Heart right ventricle (tissue), 16 donors: ENCODE data around the gene FLNA. TPM values are rescaled to one million over a fixed set of nuclear protein-coding genes. Genes with fewer than 3 reads are reported as not detected.
"Not testable (repeated sequence)": the region's sequence is repeated elsewhere in the genome, so short reads cannot be mapped to it uniquely, and the experiment has no call there.

ENCODE experiments used
- ATAC-seq, 8 donors: fragments of 200-7000 bp; cut with Tn5 transposase; one replicate each; pipeline ENCODE4 v1.9.1; 2020; ENCODE audit warnings: mild to moderate bottlenecking in 8 of 8, moderate library complexity in 8 of 8, moderate number of reproducible peaks in 1 of 8
- DNase-seq, 2 donors: peaks; one replicate each; pipeline ENCODE4 v3.0.0-alpha.2; 2020
- H3K27ac ChIP-seq, 10 donors: fragments of 200-600 bp; sonication (generic) in 2 of 10; one replicate each; pipeline versions ENCODE4 v1.5.0 to v1.8.0; 2020 to 2022; ENCODE audit warnings: mild to moderate bottlenecking in 3 of 10
- H3K27me3 ChIP-seq, 7 donors: fragments of 200-600 bp; one replicate each; pipeline ENCODE4 v1.8.0; 2021 to 2022; ENCODE audit warnings: mild to moderate bottlenecking in 2 of 7
- H3K36me3 ChIP-seq, 9 donors: fragments of 200-600 bp; sonication (generic) in 1 of 9; one replicate each; pipeline versions ENCODE4 v1.5.0 to v1.8.0; 2020 to 2022; ENCODE audit warnings: mild to moderate bottlenecking in 2 of 9
- H3K4me1 ChIP-seq, 9 donors: fragments of 200-600 bp; sonication (generic) in 1 of 9; one replicate each; pipeline versions ENCODE4 v1.5.0 to v1.8.0; 2020 to 2022; ENCODE audit warnings: mild to moderate bottlenecking in 4 of 9
- H3K4me3 ChIP-seq, 10 donors: fragments of 200-600 bp; sonication (generic) in 2 of 10; one replicate each; pipeline versions ENCODE4 v1.5.0 to v1.8.0; 2020 to 2022; ENCODE audit warnings: mild to moderate bottlenecking in 7 of 10, moderate library complexity in 2 of 10
- H3K9me3 ChIP-seq, 11 donors: fragments of 200-600 bp in 10 of 11; sonication (generic) in 2 of 11; one replicate each; pipeline versions ENCODE4 v1.5.0 to v1.8.0; 2013 to 2022; ENCODE audit warnings: mild to moderate bottlenecking in 2 of 11, control low read depth in 1 of 11, moderate library complexity in 1 of 11
- WGBS, 2 donors: extraction: QIAGEN DNeasy Blood & Tissue Kit; methylation state at CpG; one replicate each; pipeline ENCODE4 v1.1.7; 2013; ENCODE audit warnings: inconsistent platforms in 1 of 2; 5-methylcytosine and 5-hydroxymethylcytosine counted together
- intact Hi-C, 10 donors: fragments of 100-400 bp; cut with DNase I; formaldehyde crosslinking; loops; one replicate each; pipeline versions ENCODE4 v1.11.1 to v1.14.2; 2022
- polyA plus RNA-seq, 2 donors: library from polyadenylated mRNA; stranded (reverse); fragments of 200-250 nt; gene quantifications; one replicate each; pipeline ENCODE4 v1.2.3, GENCODE V29; 2013
- total RNA-seq, 10 donors: library from RNA; stranded (reverse); fragmentation: NEBNext Ultra II Directional in 3 of 10; extraction: Animal tissue kit (Norgen Biotek cat#: 25700) in 3 of 10; gene quantifications; one replicate each; pipeline versions ENCODE4 v1.2.1 to v1.2.4, GENCODE V29; 2021 to 2023
- TF ChIP-seq, protein P1 (sequence below), 9 donors: fragments of 200-600 bp; sonication (generic) in 2 of 9; IDR thresholded peaks; one replicate each; pipeline versions ENCODE4 v1.5.0 to v1.8.0; 2021 to 2022; ENCODE audit warnings: antibody characterized with exemption in 9 of 9, mild to moderate bottlenecking in 5 of 9, moderate library complexity in 1 of 9
- donor health status: Arrhythmogenic right ventricular cardiomyopathy.
- donor health status: ischemic (EF 13 %, LVEDD 7.1; RV severe dilation, severe dysfunction).
- donor health status: healthy with polysubstance abuse.
- donor health status: DM: no; HTN: yes; CAD: no.
- donor health status: DM: no; HTN: no; CAD: no.
- donor health status: ischemic (EF 25% LVEDD 6.9; RV normal size, moderate dysfunction).
- donor health status: ischemic (EF 25% LVEDD 5.7; RV mildly dilated, moderate dysfunction).
- donor health status: healthy.
- donor health status: DM: yes; HTN: yes; CAD: no.
- donor health status: Ischemic cardiomyopathy.
- donor health status: ischemic (EF 35%, LVEDD 5.7; RV mildly dilated, moderate dysfunction).
- donor health status: nonischemic (EF 11% LVEDD 7.7; RV severe dilation, severe dysfunction).
- donor health status: DM: yes; HTN: yes; CAD: no.
- donor health status: PGD.
- donor health status: ischemic (EF 29% LVEDD 5.4; RV normal size, mild dysfunction).
- donor health status: nonischemic (EF 23%, LVEDD 6.1; RV moderate dilation, normal function).

Gene FLNA
- total and polyA plus RNA-seq, 12 donors = 139 to 442 (median 199) TPM

DNA sequence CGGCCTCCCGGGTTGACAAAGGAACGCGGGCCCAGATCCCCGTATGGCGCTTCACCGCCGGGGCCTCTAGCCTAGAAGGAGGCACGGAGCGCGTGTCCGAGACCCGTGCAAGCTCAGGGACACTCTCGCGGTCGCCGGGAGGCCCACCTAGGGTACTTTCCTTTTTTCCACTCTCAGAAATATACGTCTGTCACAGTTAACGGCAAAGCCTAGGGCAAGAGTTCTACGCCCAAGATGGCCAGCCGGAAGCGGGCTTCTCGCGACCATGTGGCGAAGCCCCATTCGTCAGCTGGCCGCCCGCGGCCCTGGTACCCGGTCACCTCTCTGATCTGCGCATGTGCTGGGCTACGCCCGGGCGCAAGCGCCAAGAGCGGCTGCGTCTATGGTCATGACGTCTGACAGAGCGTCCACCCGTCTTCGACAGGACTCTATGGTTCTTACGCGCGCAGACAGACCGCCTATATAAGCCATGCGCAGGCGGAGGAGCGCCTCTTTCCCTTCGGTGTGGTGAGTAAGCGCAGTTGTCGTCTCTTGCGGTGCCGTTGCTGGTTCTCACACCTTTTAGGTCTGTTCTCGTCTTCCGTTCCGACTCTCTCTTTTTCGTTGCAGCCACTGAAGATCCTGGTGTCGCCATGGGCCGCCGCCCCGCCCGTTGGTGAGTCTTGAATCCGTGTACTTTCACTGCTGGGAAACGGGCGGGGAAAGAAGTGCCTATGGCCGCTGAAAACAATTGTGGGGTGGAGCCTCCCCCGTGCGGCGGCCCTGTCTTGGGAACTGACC is 23.6 kb upstream of the FLNA start, which contains the start of gene RPL10:
RPL10 (plus strand) TSS at position 490 of the 780 bp plus-strand sequence; CDS start at position 633, 143 bp downstream.
- DNase-seq (peak; percentile 93), ATAC-seq (peak; percentile 88 to 97 (median 94))
- intact Hi-C loops = loop anchor here in 3 of 10 donors (5.0 to 10.0 kb wide), 3 partner anchors 117 to 1586 kb away; partner anchors contain the start of gene FAM3A (in 1 of the 3)
- WGBS, 2 donors = 0 to 1% methylated on average over 58 to 69 of the region's 69 CpGs
- H3K36me3 ChIP-seq = peaks cover 0 to 35% (median 12%) of the 10 kb centered on the region in 9 donors
- H3K27me3 ChIP-seq = no peaks in the 10 kb centered on the region
- TF ChIP-seq, protein P1, sequence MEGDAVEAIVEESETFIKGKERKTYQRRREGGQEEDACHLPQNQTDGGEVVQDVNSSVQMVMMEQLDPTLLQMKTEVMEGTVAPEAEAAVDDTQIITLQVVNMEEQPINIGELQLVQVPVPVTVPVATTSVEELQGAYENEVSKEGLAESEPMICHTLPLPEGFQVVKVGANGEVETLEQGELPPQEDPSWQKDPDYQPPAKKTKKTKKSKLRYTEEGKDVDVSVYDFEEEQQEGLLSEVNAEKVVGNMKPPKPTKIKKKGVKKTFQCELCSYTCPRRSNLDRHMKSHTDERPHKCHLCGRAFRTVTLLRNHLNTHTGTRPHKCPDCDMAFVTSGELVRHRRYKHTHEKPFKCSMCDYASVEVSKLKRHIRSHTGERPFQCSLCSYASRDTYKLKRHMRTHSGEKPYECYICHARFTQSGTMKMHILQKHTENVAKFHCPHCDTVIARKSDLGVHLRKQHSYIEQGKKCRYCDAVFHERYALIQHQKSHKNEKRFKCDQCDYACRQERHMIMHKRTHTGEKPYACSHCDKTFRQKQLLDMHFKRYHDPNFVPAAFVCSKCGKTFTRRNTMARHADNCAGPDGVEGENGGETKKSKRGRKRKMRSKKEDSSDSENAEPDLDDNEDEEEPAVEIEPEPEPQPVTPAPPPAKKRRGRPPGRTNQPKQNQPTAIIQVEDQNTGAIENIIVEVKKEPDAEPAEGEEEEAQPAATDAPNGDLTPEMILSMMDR (IDR thresholded peaks at IDR 0.05) = no peak
- peaks cover 0 to 10% (median 0%) of the 10 kb centered on the region in 11 donors for H3K9me3 ChIP-seq
- H3K4me1 ChIP-seq = peaks cover 0 to 23% (median 15%) of the 10 kb centered on the region in 9 donors
- peak within 1 kb of the TSS; percentile 94 to 99 (median 98) for H3K27ac ChIP-seq
- peak within 1 kb of the TSS; percentile 66 to 97 (median 78) for H3K4me3 ChIP-seq

DNA sequence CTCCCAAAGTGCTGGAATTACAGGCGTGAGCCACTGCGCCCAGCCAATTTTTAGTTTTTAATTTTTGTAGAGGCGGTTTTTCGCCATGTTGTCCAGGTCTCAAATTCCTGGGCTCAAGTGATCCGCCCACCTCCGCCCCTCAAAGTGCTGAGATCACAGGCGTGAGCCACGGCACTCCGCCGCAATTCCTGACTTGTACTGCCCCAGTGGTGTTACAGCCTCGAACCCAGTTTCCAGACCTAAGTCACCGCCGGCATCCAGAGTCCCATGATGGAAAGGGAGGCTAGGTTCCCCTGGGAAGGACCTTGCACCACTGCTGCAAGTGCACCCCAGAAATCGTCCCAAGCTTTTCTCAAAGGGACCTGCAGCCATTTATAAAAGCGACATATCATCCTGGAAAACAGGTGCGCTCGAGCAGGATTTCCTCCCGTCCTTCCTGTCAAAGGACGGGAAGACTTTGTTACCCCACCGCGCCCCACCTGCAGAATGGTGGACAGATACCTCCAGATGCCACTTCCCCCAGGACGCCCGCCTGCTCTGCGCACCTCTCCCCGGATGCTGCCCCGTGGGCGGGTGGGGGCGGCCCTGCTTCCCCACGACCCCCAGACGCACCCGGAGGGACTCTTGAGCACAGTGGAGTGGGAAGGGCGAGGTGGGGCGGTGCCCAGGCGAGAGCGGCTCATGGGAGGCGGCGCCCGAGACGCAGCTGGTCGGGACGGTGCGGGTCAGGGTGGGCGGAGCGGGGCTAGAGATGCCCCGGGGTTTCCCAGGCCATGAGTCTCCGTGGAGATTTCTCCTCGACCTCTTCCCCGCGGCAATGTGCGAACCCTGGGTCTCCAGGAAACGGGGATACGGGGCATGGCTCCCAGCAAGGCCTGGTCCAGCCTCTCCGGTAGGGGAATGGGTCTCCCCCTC is 22.8 kb upstream of the FLNA start:
- H3K27ac ChIP-seq = peak overlapping the region; percentile 94 to 99 (median 98)
- peak; percentile 72 to 78 for DNase-seq
- WGBS, 2 donors = 6% methylated on average over 24 to 51 of the region's 53 CpGs
- peaks cover 0 to 23% (median 15%) of the 10 kb centered on the region in 9 donors for H3K4me1 ChIP-seq
- peak overlapping the region; percentile 44 to 97 (median 78) for H3K4me3 ChIP-seq
- no peaks in the 10 kb centered on the region for H3K27me3 ChIP-seq
- peak; percentile 72 to 86 (median 84) for ATAC-seq
- TF ChIP-seq, protein P1 (IDR thresholded peaks at IDR 0.05) = no peak
- peaks cover 0 to 31% (median 12%) of the 10 kb centered on the region in 9 donors for H3K36me3 ChIP-seq
- intact Hi-C loops = loop anchor here in 3 of 10 donors (5.0 to 10.0 kb wide), 3 partner anchors 118 to 1585 kb away; partner anchors contain the start of gene FAM3A (in 1 of the 3)
- H3K9me3 ChIP-seq = peaks cover 0 to 10% (median 0%) of the 10 kb centered on the region in 11 donors

DNA sequence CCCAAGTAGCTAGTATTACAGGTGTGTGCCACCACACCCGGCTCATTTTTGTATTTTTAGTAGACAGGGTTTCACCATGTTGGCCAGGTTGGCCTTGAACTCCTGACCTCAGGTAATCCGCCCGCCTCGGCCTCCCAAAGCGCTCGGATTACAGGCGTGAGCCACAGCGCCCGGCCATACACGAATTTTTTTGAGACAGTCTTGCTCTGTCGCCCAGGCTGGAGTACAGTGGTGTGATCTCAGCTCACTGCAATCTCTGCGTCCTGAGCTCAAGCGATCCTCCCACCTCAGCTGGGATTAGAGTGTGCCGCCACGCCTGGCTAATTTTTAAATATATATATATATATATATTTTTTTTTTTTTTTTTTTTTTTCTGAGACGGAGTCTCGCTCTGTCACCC is 21.9 kb upstream of the FLNA start:
- not testable (repeated sequence) for ATAC-seq, H3K27me3 ChIP-seq, DNase-seq
- Histone ChIP-seq H3K4me3 (peak overlapping the region in 3 of 10 donors; percentile 72 to 97 (median 84)), H3K36me3 (peaks cover 0 to 26% (median 12%) of the 10 kb centered on the region in 9 donors), H3K9me3 (peaks cover 0 to 10% (median 0%) of the 10 kb centered on the region in 11 donors), H3K4me1 (peaks cover 0 to 23% (median 15%) of the 10 kb centered on the region in 9 donors), H3K27ac (peak overlapping the region in 4 of 10 donors; percentile 97 to 99 (median 98))
- intact Hi-C loops = loop anchor here in 3 of 10 donors (5.0 to 10.0 kb wide), 3 partner anchors 118 to 1584 kb away; partner anchors contain the start of gene FAM3A (in 1 of the 3)
- 93 to 96% methylated on average over 14 to 15 of the region's 17 CpGs for WGBS, 2 donors

DNA sequence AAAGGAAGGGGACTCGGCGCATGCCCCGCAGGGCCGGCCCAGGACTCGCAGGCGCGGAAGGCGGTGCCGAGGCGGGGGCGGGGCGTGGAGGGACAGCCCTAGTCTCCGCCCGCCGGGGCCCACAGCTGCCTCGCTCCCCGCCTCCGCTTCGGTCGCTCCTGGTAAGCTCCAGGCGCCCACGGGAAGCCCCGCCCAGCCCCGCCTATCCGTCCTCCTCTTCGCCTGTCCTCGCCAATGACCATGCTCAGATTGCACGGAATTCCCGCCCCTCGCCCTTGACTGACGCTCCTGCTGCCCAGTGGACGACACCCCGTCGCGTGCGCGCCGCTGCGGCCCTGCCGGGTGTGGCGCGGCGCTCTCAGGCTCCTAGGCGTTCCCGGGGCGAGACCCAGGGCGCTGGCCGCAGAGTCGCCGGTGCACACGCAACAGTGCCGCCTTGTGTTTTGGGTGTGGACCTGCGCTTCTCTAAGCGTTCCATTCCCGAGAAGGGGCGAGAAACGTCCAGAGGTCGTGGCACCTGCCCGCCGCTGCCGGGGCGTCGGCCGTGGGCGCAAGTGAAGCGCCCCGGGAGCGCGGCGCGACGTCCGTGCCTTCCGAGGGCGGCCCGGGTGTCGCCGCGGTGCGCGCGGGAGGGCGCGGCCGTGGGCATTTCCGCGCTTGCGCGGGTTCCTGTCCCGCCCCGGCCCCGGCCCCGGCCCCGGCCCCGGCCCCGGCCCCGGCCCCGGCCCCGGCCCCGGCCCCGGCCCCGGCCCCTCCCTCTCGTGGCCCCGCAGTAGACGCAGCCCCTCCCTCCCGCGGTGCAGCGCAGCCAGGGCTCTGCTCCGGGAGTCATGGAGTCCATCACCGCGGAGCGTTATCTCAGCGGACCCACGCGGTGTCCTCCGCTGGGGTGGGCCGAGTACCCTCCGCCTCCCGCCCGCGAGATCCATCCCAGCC is 15.6 kb upstream of the FLNA start:
- H3K27ac ChIP-seq = peak overlapping the region in 8 of 10 donors; percentile 53 to 82 (median 72)
- TF ChIP-seq, protein P1 (IDR thresholded peaks at IDR 0.05) = peak in 1 of 9 donors; percentile 17
- DNase-seq, H3K4me1 ChIP-seq, H3K9me3 ChIP-seq, H3K27me3 ChIP-seq, H3K36me3 ChIP-seq: not testable (repeated sequence)
- intact Hi-C loops = loop anchor here in 1 of 10 donors (10.0 kb wide), 1 partner anchor 125 kb away; the partner anchor contains the start of gene FAM3A
- WGBS, 2 donors = 0% methylated on average over 2 to 10 of the region's 121 CpGs
- peak; percentile 82 to 93 (median 88) for ATAC-seq
- H3K4me3 ChIP-seq = peak overlapping the region in 5 of 10 donors; percentile 12 to 42 (median 31)

DNA sequence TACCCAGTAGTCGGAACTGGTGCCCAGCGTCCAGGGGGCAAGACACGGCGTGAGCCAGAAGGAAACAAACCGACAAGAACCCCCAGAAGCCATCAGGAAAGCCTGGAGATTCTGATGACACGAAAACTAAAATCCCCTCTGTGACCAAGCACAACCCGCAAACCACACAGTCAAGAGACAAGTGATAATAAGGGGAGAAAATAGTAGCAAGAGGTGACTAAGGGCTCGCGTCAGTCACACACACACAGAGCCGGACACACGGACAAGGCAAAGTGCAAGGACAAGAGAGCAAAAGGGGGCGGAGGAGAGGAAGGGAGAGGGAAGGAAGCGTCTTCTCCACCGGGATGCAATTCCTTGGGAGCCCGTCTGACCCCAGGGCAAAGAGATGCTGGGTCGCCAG is 14.2 kb upstream of the FLNA start:
- intact Hi-C loops, H3K36me3 ChIP-seq: not testable (repeated sequence)
- ATAC-seq = peak in 5 of 8 donors; percentile 2 to 26 (median 11)

DNA sequence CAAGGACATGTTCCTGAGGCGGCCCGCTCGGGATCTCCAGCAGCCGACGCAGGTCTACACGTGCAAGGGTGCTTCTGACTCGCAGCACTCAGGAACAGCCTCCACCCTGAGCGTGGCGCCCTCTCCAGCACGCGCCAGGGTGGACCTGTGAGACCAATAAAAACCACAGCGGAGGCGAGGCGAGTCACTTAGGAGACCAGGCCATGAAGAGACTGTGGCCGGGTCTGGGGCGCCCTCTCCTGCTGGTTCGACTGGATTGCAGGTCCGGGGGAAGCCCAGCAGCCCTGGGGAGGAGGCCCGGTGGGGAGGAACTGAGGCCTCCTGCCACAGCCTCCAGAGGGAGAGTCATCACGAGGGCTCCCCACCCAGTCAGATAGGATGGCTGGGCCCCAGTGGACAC is 13.7 kb upstream of the FLNA start:
- H3K4me3 ChIP-seq, intact Hi-C loops, H3K27ac ChIP-seq, H3K36me3 ChIP-seq, DNase-seq, H3K27me3 ChIP-seq, H3K9me3 ChIP-seq: not testable (repeated sequence)
- peak; percentile 6 to 58 (median 35) for ATAC-seq
- no CpG with 5 or more reads among the region's 20 CpGs for WGBS, 2 donors
- H3K4me1 ChIP-seq = peaks cover 0 to 11% (median 4%) of the 10 kb centered on the region in 9 donors

More for the DNA sequence above, 14.2 kb upstream of the FLNA start:
- H3K4me1 ChIP-seq = peaks cover 0 to 10% (median 4%) of the 10 kb centered on the region in 9 donors
- H3K27ac ChIP-seq, DNase-seq, H3K27me3 ChIP-seq, H3K9me3 ChIP-seq, H3K4me3 ChIP-seq: not testable (repeated sequence)
- WGBS, 2 donors = no CpG with 5 or more reads among the region's 16 CpGs
